Body of pancreas (tissue), 4 donors: ENCODE results near the gene HOMEZ. TPM values are rescaled to one million over a fixed set of nuclear protein-coding genes. Genes with fewer than 3 reads are reported as not detected.
A peak's percentile ranks its signal among the peaks of the same experiment; 100 is the strongest.
"Not testable (repeated sequence)": the region's sequence is repeated elsewhere in the genome, so short reads cannot be mapped to it uniquely, and the experiment has no call there.

Experiments
- ATAC-seq: fragments of 150-250 bp; one replicate; pipeline ENCODE4 v1.9.1; 2016
- DNase-seq, 4 donors: peaks; one replicate each; pipeline ENCODE4 v3.0.0-alpha.2; 2019
- H3K27ac ChIP-seq, 4 donors: fragments of 200-600 bp; sonication (generic); 1 replicate in 3 of 4; 2 replicates in 1 of 4; pipeline versions ENCODE4 v1.5.1 to v1.6.1; 2016 to 2019; ENCODE audit warnings: mild to moderate bottlenecking in 1 of 4, mixed read lengths in 1 of 4, moderate library complexity in 1 of 4
- H3K27me3 ChIP-seq, 2 donors: fragments of 200-600 bp; sonication (generic); one replicate each; pipeline ENCODE4 v1.6.0; 2016; ENCODE audit warnings: mild to moderate bottlenecking in 1 of 2
- H3K36me3 ChIP-seq, 2 donors: fragments of 200-600 bp; sonication (generic); replicated peaks in 1 of 2; 2 replicates each; pipeline ENCODE4 v1.5.1; 2016; ENCODE audit warnings: low read depth in 2 of 2; ENCODE audit not compliant: insufficient read depth in 1 of 2
- H3K4me1 ChIP-seq: fragments of 200-600 bp; sonication (generic); one replicate; pipeline ENCODE4 v1.6.0; 2016
- H3K4me3 ChIP-seq, 2 donors: fragments of 200-600 bp; sonication (generic); 1 replicate in 1 of 2; 2 replicates in 1 of 2; pipeline ENCODE4 v1.5.1; 2016 to 2019
- H3K9me3 ChIP-seq, 3 donors: fragments of 200-600 bp; sonication (generic); 1 replicate in 2 of 3; 2 replicates in 1 of 3; pipeline ENCODE4 v1.5.1; 2016
- CTCF ChIP-seq, 7 experiments: fragments of 450-650 bp in 4 of 7; fragments of 200-600 bp in 3 of 7; sonication (generic) in 3 of 7; IDR thresholded peaks; one replicate each; pipeline ENCODE4 v1.5.1; 2016 to 2019; ENCODE audit warnings: antibody characterized with exemption in 7 of 7
- POLR2A ChIP-seq, 3 donors: fragments of 450-650 bp; IDR thresholded peaks; one replicate each; pipeline ENCODE4 v1.6.1; 2016; ENCODE audit warnings: antibody characterized with exemption in 3 of 3, mild to moderate bottlenecking in 2 of 3
- WGBS, 2 donors: methylation state at CpG; one replicate each; pipeline ENCODE4 v1.1.5; 2017; 5-methylcytosine and 5-hydroxymethylcytosine counted together
- intact Hi-C: fragments of 100-400 bp; cut with DNase I; formaldehyde crosslinking; loops from one replicate; pipeline ENCODE4 v1.15.1; 2023
- total RNA-seq, 2 donors: library from RNA; depleted of rRNA; stranded (reverse); fragments of >200 nt; gene quantifications; one replicate each; pipeline ENCODE4 v1.1.0, GENCODE V29; 2016

Gene HOMEZ
- total RNA-seq, 2 donors from 2014 or later: 4.9 to 8.6 TPM

- ATAC-seq: no peak
- WGBS, 2 donors: 68 to 76% methylated on average over 1 of the region's 1 CpG
- Histone ChIP-seq H3K4me3 (no peak overlapping the region), H3K27ac (no peak overlapping the region), H3K9me3 (no peaks in the 10 kb centered on the region), H3K36me3 (no peaks in the 10 kb centered on the region), H3K4me1 (peaks cover 26% of the 10 kb centered on the region), H3K27me3 (no peaks in the 10 kb centered on the region)
- TF ChIP-seq POLR2A (IDR thresholded peaks at IDR 0.05): no peak
- no peak for TF ChIP-seq CTCF (IDR thresholded peaks at IDR 0.05)
- intact Hi-C loops: no loop called here
- no peak for DNase-seq
Observed at GRCh38 chr14:23240661-23241060, 45.3 kb downstream of the HOMEZ start.

GRCh38 chr14:23237772-23238594, 47.9 kb downstream of the HOMEZ start, which contains the start of gene RNF212B:
RNF212B (plus strand) TSS chr14:23237936; CDS start chr14:23240346, 2,410 bp downstream.
- peak; percentile 100 for ATAC-seq
- Histone ChIP-seq H3K4me1 (peaks cover 9% of the 10 kb centered on the region), H3K27ac (peak within 1 kb of the TSS; percentile 62 to 89 (median 78)), H3K4me3 (no peak within 1 kb of the TSS), H3K9me3 (no peaks in the 10 kb centered on the region), H3K27me3 (no peaks in the 10 kb centered on the region), H3K36me3 (no peaks in the 10 kb centered on the region)
- 11 to 19% methylated on average over 35 to 39 of the region's 39 CpGs for WGBS, 2 donors
- peak in 1 of 7 experiments; percentile 2 for TF ChIP-seq CTCF (IDR thresholded peaks at IDR 0.05)
- TF ChIP-seq POLR2A (IDR thresholded peaks at IDR 0.05): peak in 2 of 3 donors; percentile 54 to 64
- intact Hi-C loops: no loop called here
- DNase-seq: peak; percentile 98 to 100 (median 99)

- H3K4me1 ChIP-seq, ATAC-seq, H3K4me3 ChIP-seq, H3K27ac ChIP-seq, intact Hi-C loops, H3K9me3 ChIP-seq, DNase-seq, H3K27me3 ChIP-seq, H3K36me3 ChIP-seq: not testable (repeated sequence)
- WGBS, 2 donors: 84% methylated on average over 19 of the region's 38 CpGs; no CpG with 5 or more reads in 1 of the 2 donors
Observed at GRCh38 chr14:23232241-23232808, 53.6 kb downstream of the HOMEZ start.

- H3K9me3 ChIP-seq: no peaks in the 10 kb centered on the region
- H3K27ac ChIP-seq: no peak overlapping the region
- no peak overlapping the region for H3K4me3 ChIP-seq
- no peaks in the 10 kb centered on the region for H3K4me1 ChIP-seq
- 67 to 68% methylated on average over 1 of the region's 1 CpG for WGBS, 2 donors
- H3K27me3 ChIP-seq: no peaks in the 10 kb centered on the region
- intact Hi-C loops: no loop called here
- ATAC-seq: no peak
- no peak for DNase-seq
- no peak for TF ChIP-seq POLR2A (IDR thresholded peaks at IDR 0.05)
- no peak for TF ChIP-seq CTCF (IDR thresholded peaks at IDR 0.05)
- no peaks in the 10 kb centered on the region for H3K36me3 ChIP-seq
Observed at GRCh38 chr14:23228812-23229211, 57.1 kb downstream of the HOMEZ start.

GRCh38 chr14:23227566-23227965, 58.4 kb downstream of the HOMEZ start:
- DNase-seq (no peak), ATAC-seq (no peak)
- H3K36me3 ChIP-seq: no peaks in the 10 kb centered on the region
- no peak for TF ChIP-seq CTCF (IDR thresholded peaks at IDR 0.05)
- no peak for TF ChIP-seq POLR2A (IDR thresholded peaks at IDR 0.05)
- 41 to 53% methylated on average over 4 of the region's 4 CpGs for WGBS, 2 donors
- H3K9me3 ChIP-seq: no peaks in the 10 kb centered on the region
- no peak overlapping the region for H3K27ac ChIP-seq
- no peaks in the 10 kb centered on the region for H3K4me1 ChIP-seq
- intact Hi-C loops: no loop called here
- no peaks in the 10 kb centered on the region for H3K27me3 ChIP-seq
- H3K4me3 ChIP-seq: no peak overlapping the region

GRCh38 chr14:23224958-23225357, 61.0 kb downstream of the HOMEZ start:
- H3K27me3 ChIP-seq, H3K4me3 ChIP-seq, intact Hi-C loops, H3K9me3 ChIP-seq, ATAC-seq, DNase-seq, H3K27ac ChIP-seq, H3K4me1 ChIP-seq, H3K36me3 ChIP-seq: not testable (repeated sequence)
- WGBS, 2 donors: 80 to 85% methylated on average over 1 of the region's 1 CpG
